H4 (cell line): Measurements from ENCODE around the gene KLRC3. TPM values are rescaled to one million over a fixed set of nuclear protein-coding genes. Genes with fewer than 3 reads are reported as not detected.
"Not testable (repeated sequence)": the region's sequence is repeated elsewhere in the genome, so short reads cannot be mapped to it uniquely, and the experiment has no call there.

ENCODE experiments used
- DNase-seq: peaks from one replicate; pipeline ENCODE4 v3.0.0-alpha.2; 2015; ENCODE audit warnings: low spot score
- total RNA-seq: library from RNA; depleted of rRNA; stranded (reverse); fragments of >200 nt; shearing (Covaris generic); gene quantifications from 2 replicates; pipeline ENCODE4 v1.2.3, GENCODE V29; 2014

Gene KLRC3
- total RNA-seq, 1 experiment from 2014 or later = 0.37 TPM

DNA sequence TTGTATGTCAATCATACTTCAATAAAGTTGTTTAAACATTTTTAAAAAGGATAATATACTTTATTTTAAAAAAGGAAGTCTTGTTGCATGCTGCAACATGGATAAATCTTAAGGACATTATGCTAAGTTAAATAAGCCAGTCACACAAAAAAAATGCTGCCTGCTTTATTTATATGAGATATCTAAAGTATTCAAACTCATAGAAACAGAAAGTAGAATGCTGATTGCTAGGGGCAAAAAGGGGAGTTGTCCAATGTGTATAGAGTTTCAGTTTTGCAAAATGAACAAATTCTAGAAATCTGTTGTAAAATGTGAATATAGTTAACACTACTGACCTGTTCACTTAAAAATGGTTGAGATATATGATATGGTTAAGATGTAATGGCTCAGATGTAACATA is 19.6 kb downstream of the KLRC3 start:
- DNase-seq = no peak

GRCh38 chr12:10398168-10398567 is 22.2 kb downstream of the KLRC3 start:
- no peak for DNase-seq

DNA sequence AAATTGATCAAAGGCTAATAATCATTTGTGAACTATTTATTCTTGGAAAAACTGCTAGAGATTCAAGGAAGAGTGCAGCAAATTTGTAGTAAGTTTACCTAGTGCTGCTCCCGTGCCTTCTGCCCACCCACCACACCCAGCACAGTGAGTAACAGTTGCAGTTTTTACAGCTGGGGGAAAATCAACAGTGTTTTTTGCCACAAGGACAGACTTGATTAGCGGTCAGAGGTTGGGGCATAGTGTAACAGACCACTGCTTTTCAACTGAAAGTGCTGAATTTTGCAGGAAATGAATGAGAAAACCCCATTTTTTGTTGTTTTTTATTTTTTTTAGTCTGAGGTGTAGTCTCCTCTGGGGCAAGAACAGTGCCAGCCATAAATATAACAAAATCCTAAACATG is 23.1 kb downstream of the KLRC3 start:
- DNase-seq = no peak

DNA sequence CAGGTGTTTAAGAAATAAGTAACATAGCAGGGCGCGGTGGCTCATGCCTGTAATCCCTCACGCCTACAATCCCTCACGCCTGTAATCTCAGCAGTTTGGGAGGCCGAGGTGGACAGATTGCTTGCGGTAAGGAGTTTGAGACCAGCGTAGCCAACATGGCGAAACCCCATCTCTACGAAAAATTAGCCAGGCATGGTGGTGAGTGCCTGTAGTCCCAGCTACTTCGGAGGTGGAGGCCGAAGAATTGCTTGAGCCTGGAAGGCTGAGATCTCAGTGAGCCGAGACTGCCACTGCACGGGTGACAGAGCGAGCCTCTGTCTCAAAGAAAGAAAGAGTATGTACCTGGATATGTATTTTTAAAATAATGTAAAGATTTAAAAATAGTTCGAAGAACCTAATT is 24.2 kb downstream of the KLRC3 start:
- DNase-seq = not testable (repeated sequence)

- DNase-seq = peak; percentile 97
Observed at GRCh38 chr12:10395390-10395998, 24.9 kb downstream of the KLRC3 start.

DNA sequence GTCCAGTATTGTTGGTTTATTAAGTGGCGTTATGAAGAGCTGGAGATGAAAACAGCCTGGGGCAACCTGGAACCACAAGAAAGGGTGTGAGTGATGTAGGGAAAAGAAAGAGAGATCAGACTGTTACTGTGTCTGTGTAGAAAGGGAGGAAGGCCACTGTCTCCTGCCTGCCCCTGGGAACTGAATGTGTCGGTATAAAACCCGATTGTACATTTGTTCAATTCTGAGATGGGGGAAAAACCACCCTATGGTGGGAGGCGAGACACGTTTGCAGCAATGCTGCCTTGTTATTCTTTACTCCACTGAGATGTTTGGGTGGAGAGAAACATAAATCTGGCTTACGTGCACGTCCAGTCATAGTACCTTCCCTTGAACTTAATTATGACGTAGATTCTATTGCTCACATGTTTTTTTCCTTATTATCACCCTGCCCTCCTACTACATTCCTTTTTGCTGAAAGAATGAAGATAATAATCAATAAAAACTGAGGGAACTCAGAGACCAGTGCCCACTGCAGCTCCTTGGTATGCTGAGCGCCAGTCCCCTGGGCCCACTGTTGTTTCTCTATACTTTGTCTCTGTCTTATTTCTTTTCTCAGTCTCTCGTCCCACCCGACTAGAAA is 25.8 kb downstream of the KLRC3 start:
- DNase-seq = not testable (repeated sequence)

DNA sequence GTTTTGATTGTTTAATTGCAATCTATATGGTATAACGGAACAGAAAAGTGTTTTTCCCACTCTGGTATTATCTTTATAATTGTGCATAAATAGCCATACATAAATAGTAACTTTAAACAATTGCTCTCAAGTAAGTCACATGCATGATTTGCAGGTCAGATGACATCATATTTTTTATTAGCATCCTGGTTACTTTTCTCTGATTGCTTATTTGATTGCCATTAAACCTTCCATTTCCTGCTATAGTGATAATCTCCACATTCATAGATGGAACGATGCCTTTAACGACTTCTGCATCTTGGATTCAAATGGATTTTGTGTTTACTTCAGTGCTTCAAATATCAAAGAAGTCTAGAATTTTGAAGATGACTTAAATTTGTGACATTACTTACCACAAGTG is 27.1 kb downstream of the KLRC3 start:
- no peak for DNase-seq

DNA sequence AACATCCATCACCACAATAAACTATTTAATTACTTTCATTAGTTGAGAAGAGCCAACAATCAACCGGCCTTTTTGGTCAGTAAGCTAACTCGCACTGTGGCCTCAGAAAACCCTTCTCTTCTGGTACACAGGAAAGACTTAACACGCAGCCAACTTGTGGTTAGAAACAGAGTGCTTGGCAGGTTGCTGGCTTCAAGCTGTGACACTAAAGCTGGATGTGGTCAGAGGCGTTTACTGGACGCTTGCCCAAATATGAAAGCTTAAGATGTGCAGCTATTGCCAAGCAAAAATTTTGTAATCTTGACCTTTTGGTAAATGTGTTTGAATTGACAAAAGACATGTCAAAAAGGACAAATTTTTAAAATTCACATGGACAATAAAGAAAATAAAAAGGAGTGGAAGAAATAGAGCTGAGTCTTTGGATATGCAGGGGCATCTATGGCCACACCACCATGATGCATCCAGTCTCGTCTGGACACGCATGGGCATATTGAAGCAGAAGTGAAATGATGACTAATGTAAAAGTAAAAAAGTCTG is 27.9 kb downstream of the KLRC3 start:
- DNase-seq = peak; percentile 97

DNA sequence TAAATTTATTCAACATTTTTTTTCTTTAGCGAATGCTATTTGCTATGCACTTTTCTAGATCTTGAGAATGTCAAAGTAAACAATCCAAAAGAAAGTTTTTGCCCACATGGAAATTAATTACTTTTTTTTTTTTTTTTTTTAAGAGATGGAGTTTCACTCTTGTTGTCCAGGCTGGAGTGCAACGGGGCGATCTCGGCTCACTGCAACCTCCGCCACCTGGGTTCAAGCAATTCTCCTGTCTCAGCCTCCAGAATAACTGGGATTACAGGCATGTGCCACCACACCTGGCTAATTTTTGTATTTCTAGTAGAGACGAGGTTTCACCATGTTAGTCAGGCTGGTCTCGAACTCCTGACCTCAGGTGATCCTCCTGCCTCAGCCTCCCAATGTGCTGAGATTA is 29.4 kb downstream of the KLRC3 start:
- DNase-seq = not testable (repeated sequence)

- DNase-seq = no peak
Observed at GRCh38 chr12:10389904-10390303, 30.5 kb downstream of the KLRC3 start, which contains the start of gene KLRK1. TSS of gene KLRK1 (minus strand) at chr12:10390041. CDS start at chr12:10388810, 1,231 bp downstream.

DNA sequence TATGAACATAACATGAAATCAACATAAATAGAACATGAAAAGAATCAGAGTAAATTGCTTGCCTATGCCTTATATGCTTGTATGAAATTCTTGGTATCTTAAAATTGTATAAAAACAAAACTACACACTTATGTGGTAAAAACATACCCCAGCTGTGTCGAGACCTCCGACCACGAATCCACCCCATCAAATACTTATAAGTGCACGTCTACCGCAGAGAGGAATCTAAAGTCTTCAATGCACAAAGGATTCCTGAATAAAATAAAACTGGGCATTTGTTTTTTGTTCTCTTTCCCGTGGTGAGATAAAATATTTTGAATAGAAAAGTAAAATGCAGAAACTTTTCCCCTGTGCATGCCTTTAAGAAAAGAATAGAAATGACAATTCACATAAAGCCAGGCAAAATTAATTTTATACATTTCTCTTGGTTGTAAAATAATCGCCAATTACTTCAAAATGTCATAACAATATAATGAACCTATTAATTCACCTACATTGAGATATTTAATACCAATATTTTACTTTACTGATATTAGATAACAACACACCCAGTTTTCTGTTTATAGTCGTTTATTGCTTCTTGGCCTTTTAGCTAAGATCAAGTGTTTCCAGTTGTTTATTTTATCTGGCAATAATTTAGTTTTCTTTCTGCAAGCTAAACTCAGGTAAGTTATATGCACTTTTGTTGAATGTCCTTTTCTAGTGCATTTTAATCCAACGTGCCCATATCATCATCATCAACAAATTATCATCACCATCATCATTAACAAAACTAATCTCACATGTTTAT is 31.6 kb downstream of the KLRC3 start:
- no peak for DNase-seq

DNA sequence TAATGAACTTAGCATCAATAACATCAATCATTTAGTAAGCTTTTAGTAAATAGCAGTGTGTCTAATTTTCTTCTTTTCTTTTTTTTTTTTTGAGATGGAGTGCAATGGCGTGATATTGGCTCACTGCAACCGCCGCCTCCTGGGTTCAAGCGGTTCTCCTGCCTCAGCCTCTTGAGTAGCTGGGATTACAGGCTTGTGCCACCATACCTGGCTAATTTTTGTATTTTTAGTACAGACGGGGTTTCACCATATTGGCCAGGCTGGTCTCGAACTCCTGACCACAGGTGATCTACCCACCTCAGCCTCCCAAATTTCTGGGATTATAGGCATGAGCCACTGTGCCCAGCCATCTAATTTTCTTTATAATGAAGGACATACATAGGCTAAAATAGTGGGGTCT is 32.9 kb downstream of the KLRC3 start:
- DNase-seq = not testable (repeated sequence)

GRCh38 chr12:10386857-10387256 is 33.5 kb downstream of the KLRC3 start:
- DNase-seq = no peak

DNA sequence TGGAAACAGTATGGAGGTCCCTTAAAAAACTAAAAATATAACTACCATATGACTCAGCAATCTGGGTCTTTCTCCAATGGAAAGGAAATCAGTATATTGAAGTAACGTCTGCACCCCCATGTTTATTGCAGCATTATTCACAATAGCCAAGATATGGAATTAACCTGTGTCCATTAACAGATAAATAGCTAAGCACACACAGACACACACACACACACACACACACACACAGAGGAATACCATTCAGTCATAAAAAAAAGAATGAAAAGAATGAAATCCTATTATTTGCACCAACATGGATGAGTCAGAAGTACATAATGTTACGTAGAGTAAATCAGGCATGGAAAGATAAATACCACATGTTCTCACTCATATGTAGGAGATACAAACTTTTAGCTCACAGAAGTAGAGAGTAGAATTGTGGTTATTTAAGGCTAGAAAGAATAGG is 35.2 kb downstream of the KLRC3 start:
- peak; percentile 80 for DNase-seq

GRCh38 chr12:10384191-10384590 is 36.2 kb downstream of the KLRC3 start:
- DNase-seq = no peak

DNA sequence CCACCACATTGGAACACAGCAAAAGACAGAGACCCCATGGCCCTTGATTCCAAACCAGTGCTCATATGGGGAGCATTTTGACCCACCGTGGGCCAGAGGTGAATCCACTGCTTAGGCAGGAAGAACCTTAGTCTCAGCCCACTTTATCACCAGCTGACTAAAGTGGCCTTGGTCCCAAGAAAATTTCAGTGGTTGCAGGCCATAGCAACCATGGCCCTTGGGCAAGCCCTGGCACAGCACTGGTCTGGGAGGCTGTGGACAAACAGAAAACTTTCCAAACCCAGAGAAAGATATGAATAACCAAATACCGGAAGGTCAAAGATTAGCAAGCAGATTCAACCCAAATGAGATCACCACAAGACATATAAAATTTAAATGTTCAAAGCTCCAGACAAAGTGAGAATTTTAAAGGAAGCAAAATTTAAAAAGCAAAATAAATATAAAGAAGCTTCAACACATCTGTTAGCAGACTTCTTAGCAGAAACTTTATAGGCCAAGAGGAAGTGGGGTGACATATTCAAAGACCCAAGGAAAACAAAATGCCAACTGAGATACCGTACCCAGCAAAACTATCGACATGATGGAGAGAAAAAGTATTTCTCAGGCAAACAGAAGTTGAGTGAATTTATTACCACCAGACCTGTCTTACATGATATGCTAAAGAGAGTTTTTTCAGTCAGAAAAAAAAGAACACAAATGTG is 38.3 kb downstream of the KLRC3 start:
- DNase-seq = no peak

GRCh38 chr12:10378737-10379136 is 41.7 kb downstream of the KLRC3 start:
- not testable (repeated sequence) for DNase-seq

DNA sequence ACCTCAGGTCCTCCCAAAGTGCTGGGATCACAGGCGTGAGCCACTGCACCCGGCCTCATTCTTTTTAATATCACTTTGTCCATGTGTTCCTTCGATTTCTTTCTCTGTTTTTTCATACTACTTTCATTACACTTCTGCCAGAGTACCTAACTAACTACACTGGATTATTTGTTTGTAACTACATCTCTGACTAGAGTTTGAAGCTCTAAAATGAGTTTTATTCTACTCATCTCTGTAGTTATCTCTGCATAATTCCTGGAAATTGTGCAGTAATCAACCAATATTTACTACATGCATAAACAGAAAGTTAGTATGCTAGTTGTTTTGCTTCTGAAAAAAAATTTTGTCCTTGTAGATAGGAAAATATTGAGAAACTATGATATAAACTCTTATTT is 45.8 kb downstream of the KLRC3 start:
- DNase-seq = no peak

GRCh38 chr12:10372559-10372958 is 47.8 kb downstream of the KLRC3 start:
- DNase-seq = no peak

GRCh38 chr12:10371893-10372535 is 48.4 kb downstream of the KLRC3 start:
- DNase-seq = not testable (repeated sequence)
